ENCODE results near the gene CAMK1D.
"Not testable (repeated sequence)": the region's sequence is repeated elsewhere in the genome, so short reads cannot be mapped to it uniquely, and the experiment has no call there.

CAMK1D gene

GRCh38 chr10:12701696-12702095 is 352.3 kb downstream of the CAMK1D start:
- DNase-seq (ENCODE audit: low read depth, low spot score): no peak
- H3K27ac ChIP-seq: no peak overlapping the region

GRCh38 chr10:12702215-12702770 is 352.9 kb downstream of the CAMK1D start:
- no peak for DNase-seq (ENCODE audit: low read depth, low spot score)
- no peak overlapping the region for H3K27ac ChIP-seq

- no peak for DNase-seq (ENCODE audit: low read depth, low spot score)
- H3K27ac ChIP-seq: peak overlapping the region; percentile 87
These were observed 353.8 kb downstream of the CAMK1D start for GRCh38 chr10:12703126-12703525.

GRCh38 chr10:12703813-12704212 is 354.5 kb downstream of the CAMK1D start:
- H3K27ac ChIP-seq: peak overlapping the region; percentile 87
- DNase-seq (ENCODE audit: low read depth, low spot score): no peak

GRCh38 chr10:12704488-12704887 is 355.1 kb downstream of the CAMK1D start:
- no peak for DNase-seq (ENCODE audit: low read depth, low spot score)
- H3K27ac ChIP-seq: peak overlapping the region; percentile 87

GRCh38 chr10:12705943-12706342 is 356.6 kb downstream of the CAMK1D start:
- no peak for DNase-seq (ENCODE audit: low read depth, low spot score)
- peak overlapping the region; percentile 87 for H3K27ac ChIP-seq

- DNase-seq (ENCODE audit: low read depth, low spot score): no peak
- H3K27ac ChIP-seq: peak overlapping the region; percentile 87
These were observed 358.3 kb downstream of the CAMK1D start for GRCh38 chr10:12707461-12708185.

- H3K27ac ChIP-seq: peak overlapping the region; percentile 87
- no peak for DNase-seq (ENCODE audit: low read depth, low spot score)
These were observed 359.7 kb downstream of the CAMK1D start for GRCh38 chr10:12709000-12709401.

GRCh38 chr10:12709521-12709963 is 360.2 kb downstream of the CAMK1D start:
- peak overlapping the region; percentile 87 for H3K27ac ChIP-seq
- no peak for DNase-seq (ENCODE audit: low read depth, low spot score)

- peak overlapping the region; percentile 87 for H3K27ac ChIP-seq
- no peak for DNase-seq (ENCODE audit: low read depth, low spot score)
These were observed 360.8 kb downstream of the CAMK1D start for GRCh38 chr10:12710157-12710556.

- no peak for DNase-seq (ENCODE audit: low read depth, low spot score)
- peak overlapping the region; percentile 87 for H3K27ac ChIP-seq
These were observed 361.4 kb downstream of the CAMK1D start for GRCh38 chr10:12710594-12711349.

GRCh38 chr10:12711350-12711708 is 362.0 kb downstream of the CAMK1D start:
- H3K27ac ChIP-seq: peak overlapping the region; percentile 87
- no peak for DNase-seq (ENCODE audit: low read depth, low spot score)

GRCh38 chr10:12712293-12712983 is 363.1 kb downstream of the CAMK1D start:
- no peak for DNase-seq (ENCODE audit: low read depth, low spot score)
- no peak overlapping the region for H3K27ac ChIP-seq

- not testable (repeated sequence) for H3K27ac ChIP-seq; DNase-seq (ENCODE audit: low read depth, low spot score)
These were observed 363.6 kb downstream of the CAMK1D start for GRCh38 chr10:12712984-12713316.

- H3K27ac ChIP-seq: no peak overlapping the region
- DNase-seq (ENCODE audit: low read depth, low spot score): no peak
These were observed 366.7 kb downstream of the CAMK1D start for GRCh38 chr10:12716042-12716441.

GRCh38 chr10:12717981-12718707 is 368.8 kb downstream of the CAMK1D start:
- peak; percentile 73 for DNase-seq (ENCODE audit: low read depth, low spot score)
- peak overlapping the region; percentile 67 for H3K27ac ChIP-seq

- peak overlapping the region; percentile 67 for H3K27ac ChIP-seq
- DNase-seq (ENCODE audit: low read depth, low spot score): no peak
These were observed 370.0 kb downstream of the CAMK1D start for GRCh38 chr10:12719365-12719764.

GRCh38 chr10:12720217-12720981 is 371.1 kb downstream of the CAMK1D start:
- H3K27ac ChIP-seq: peak overlapping the region; percentile 67
- DNase-seq (ENCODE audit: low read depth, low spot score): peak; percentile 96

- H3K27ac ChIP-seq: no peak overlapping the region
These were observed 372.0 kb downstream of the CAMK1D start for GRCh38 chr10:12721334-12721733.

More at GRCh38 chr10:12721334-12721733, 372.0 kb downstream of the CAMK1D start:
- no peak for DNase-seq (ENCODE audit: low read depth, low spot score)
